Islet of Langerhans (tissue), 1 donor: ENCODE data around the gene LINC00632.
A peak's percentile ranks its signal among the peaks of the same experiment; 100 is the strongest.

Source experiments
- FAIRE-seq: peaks from one replicate; lab custom pipeline; 2011; peaks lifted over from hg19 to GRCh38; lab: Jason Lieb, UNC

LINC00632 gene

DNA sequence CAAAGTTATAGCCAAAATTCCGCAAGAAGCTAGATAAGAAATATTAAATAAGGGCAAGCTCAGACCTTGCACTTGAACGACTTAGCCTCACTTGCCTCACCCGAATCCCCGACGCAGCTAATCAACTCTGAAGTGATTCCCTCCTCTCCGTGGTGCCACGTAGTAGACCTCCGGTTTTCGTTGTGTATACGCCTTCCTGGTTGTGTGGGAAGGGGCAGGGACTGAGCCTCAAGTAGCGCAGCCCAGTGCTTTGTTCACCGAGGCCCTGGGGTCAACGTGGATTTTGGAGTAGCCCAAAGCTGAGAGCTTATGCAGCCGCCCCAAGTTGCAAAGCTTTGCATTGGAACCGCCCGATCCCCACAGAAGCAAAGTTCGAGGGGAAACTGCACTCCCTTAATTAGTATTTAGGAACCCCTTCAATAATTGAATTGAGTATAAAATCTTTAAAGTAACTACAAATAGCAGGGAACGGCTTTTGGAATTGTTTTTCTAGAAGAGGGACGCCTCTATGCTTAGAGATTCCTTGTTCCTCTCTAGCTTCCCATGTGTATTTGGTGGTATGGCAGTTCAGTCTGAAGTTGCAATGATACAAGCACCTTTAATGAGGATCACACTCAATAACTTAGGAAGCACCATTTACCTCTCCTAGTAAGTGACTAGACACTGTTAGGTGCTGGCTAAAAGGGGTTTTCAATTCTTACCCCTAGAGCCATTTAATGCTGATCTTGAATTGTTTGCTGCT lies 55.7 kb downstream of the LINC00632 start:
- no peak for FAIRE-seq

DNA sequence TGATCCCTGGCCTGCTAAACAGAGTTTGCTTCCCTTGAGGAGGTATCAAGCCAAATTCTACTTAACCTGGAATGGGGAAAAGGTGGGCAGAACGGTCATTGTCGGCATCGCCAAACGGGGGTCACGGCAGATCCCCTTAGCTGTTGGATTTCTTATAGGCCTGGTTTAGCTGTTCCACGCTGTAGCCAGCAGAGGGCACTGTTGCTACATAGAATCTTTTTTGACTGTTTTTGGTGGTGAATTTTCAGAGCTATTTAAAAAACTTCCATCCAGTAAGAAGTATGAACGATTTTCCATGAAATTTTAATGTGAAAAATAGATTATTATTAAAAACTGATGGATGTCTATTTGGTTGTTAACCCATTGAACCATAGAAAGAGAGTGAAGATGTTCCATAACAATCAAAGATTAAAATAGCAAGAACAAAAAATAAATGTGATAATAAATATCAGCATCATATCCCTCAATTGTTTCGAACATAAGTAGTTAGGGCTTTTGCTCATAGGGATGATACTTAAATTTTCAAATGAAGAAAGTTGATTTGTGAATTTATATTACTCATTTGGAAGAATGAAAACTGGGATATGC lies 56.6 kb downstream of the LINC00632 start:
- peak; percentile 64 for FAIRE-seq

- no peak for FAIRE-seq
These were observed 58.1 kb downstream of the LINC00632 start for GRCh38 chrX:140767646-140768045.

- FAIRE-seq = no peak
These were observed 65.7 kb downstream of the LINC00632 start for GRCh38 chrX:140775211-140775610.

GRCh38 chrX:140776320-140776719 lies 66.8 kb downstream of the LINC00632 start:
- FAIRE-seq = no peak

DNA sequence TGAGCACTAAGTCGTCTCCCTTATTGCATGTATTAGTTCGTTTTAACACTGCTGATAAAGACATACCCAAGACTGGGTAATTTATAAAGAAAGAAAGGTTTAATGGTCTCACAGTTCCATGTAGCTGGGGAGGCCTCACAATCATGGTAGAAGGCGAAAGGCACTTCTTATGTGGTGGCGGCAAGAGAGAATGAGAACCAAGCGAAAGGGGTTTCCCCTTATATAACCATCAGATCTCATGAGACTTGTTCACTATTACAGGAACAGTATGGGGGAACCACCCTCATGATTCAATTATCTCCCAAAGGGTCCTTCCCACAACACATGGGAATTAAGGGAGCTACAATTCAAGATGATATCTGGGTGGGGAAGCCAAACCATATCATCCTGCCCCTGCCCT lies 85.1 kb downstream of the LINC00632 start:
- no peak for FAIRE-seq

DNA sequence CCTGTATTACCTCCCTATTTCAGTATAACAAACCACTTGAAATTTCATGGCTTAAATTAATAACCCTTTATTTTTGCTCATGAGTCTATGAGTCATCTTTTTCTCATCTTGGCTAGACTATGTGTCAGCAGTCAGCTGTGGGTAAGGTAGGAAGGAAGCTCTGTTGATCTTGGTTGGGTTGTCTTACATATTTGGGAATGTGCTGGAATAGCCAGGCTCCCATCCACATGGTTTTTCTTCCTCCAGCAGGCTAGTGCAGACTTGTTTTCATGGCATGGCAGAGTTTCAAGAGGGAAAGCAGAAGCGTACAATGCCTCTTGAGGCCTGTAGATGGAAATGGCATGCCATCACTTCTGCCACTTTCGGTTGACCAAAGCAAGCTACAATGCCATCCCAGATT lies 89.7 kb downstream of the LINC00632 start:
- no peak for FAIRE-seq

DNA sequence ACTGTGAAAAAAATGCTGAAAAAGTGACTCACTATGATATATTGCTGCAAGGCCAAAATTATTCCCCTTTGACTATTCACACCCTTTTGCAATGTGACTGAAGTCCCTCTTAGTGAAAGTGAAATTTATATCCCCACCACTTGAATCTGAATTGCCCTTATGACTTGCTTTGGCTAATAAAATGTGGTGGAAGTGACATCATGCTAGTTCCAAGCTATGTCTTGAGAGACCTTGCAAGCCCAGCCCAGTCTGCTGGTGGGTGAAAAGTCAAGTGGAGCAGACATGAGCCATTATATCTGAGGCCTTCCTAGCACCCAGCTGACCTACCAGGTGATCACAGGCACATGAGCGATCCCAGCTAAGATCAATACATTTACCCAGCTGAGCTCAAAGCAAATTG lies 94.7 kb downstream of the LINC00632 start:
- FAIRE-seq = no peak

DNA sequence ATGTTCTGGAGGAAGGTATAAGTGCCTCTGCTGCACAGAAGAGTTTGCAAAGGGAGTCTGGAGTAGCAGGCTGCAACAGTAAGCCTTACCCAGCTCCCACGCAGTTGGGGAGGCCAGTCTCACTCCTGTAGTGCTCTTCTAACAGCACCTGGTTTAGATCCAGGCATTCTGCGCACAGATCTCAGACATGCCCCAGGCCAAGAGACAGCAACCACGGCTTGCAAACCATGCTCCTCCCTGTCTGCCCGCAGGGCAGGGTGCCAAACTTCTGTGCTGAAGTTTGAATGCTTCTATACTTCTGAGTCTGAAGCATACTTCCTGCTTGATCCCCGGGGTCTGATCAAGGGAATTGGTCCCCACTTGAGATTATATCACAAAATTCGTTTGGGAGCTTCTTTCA lies 106.3 kb downstream of the LINC00632 start:
- no peak for FAIRE-seq

GRCh38 chrX:140817943-140818342 lies 108.4 kb downstream of the LINC00632 start:
- FAIRE-seq = no peak

DNA sequence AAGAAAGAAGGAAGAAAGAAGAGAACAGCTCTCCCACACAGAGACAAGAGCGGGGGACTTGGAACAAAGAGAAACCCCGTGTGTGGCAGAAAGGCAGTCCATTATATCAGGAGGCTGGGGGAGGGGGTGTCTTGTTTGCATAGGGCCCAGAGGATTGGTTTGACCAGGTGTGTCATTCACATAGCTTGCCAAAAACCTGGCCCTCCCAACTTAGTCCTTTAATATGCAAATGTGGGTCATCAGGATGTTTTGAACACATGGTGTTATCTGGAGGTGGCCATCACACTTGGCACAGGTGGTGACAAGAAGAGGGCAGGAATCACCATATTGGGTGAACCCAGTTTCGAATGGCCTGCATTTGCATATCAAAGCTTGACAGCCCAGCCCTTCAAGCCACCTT lies 111.7 kb downstream of the LINC00632 start:
- FAIRE-seq = no peak

DNA sequence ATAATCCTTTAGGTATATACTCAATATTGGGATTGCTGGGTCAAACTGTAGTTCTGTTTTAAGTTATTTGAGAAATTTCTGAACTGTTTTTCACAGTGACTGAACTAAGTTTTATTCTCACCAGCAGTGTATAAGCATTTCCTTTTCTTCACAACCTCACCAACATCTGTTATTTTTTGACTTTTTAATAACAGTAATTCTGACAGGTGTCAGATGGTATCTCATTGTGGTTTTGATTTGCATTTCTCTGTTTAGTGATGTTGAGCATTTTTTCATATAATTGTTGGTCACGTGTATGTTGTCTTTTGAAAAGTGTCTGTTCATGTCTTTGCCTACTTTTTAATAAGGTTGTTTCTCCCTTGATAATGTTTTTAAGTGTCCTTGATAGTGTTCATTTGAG lies 112.6 kb downstream of the LINC00632 start:
- FAIRE-seq = no peak

GRCh38 chrX:140822861-140823260 lies 113.3 kb downstream of the LINC00632 start:
- FAIRE-seq = no peak

DNA sequence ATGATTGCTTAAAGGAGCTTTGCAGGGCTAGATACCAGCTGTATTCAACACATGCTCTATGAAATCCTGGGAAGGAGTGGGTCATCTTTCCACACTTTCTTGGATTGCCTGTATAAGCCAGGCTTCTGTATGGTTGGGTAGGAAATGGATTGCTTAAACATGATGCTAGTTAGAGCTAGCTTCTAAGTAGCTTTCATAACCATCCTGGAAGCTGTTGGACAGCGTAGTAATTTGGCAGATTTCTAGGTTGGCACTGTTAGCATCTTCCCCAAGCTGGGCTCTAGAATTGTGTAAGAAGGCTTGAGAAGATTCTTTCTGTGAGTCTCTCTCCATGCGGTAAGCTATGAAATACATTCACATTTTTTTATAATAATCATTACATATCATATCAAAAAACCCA lies 127.3 kb downstream of the LINC00632 start:
- no peak for FAIRE-seq
